AG09319 (cell line): ENCODE data around the gene CORO2A.

ENCODE experiments used
- DNase-seq: peaks from one replicate; pipeline ENCODE4 v3.0.0-alpha.2; 2010; ENCODE audit warnings: low read depth; ENCODE audit errors: extremely low read depth
- CTCF ChIP-seq: IDR thresholded peaks from 2 replicates; pipeline ENCODE4 v1.5.1; 2011; ENCODE audit warnings: low read depth, mild to moderate bottlenecking, inconsistent platforms, low read length, moderate library complexity

CORO2A gene

GRCh38 chr9:98191671-98192502, 550 bp downstream of the CORO2A start:
- no peak for TF ChIP-seq CTCF
- DNase-seq = no peak

- no peak for TF ChIP-seq CTCF
- DNase-seq = no peak
Observed at GRCh38 chr9:98191181-98191608, 1.2 kb downstream of the CORO2A start.

- DNase-seq = no peak
- TF ChIP-seq CTCF = no peak
Observed at GRCh38 chr9:98190757-98191105, 1.7 kb downstream of the CORO2A start.

GRCh38 chr9:98189412-98189811, 3.0 kb downstream of the CORO2A start:
- no peak for TF ChIP-seq CTCF
- DNase-seq = no peak

- DNase-seq = no peak
- no peak for TF ChIP-seq CTCF
Observed at GRCh38 chr9:98187926-98188325, 4.5 kb downstream of the CORO2A start.

GRCh38 chr9:98186236-98186635, 6.2 kb downstream of the CORO2A start:
- no peak for DNase-seq
- TF ChIP-seq CTCF = no peak

GRCh38 chr9:98185611-98186171, 6.7 kb downstream of the CORO2A start:
- DNase-seq = no peak
- TF ChIP-seq CTCF = no peak
